Neural cell (in vitro differentiated cells): ENCODE results near the gene TCF4.

Source experiments
- EZH2 ChIP-seq: fragments of 200-600, 300-800 bp; shearing (Covaris generic), sonication (generic); IDR thresholded peaks from 2 replicates; pipeline ENCODE4 v1.6.1; 2014; ENCODE audit warnings: antibody characterized with exemption, low read length, borderline replicate concordance, mild to moderate bottlenecking; ENCODE audit not compliant: insufficient read depth, poor library complexity, severe bottlenecking
- MXI1 ChIP-seq: fragments of 450-650 bp; conservative IDR thresholded peaks from 2 replicates; pipeline ENCODE4 v1.6.1; 2014; ENCODE audit warnings: antibody characterized with exemption, mild to moderate bottlenecking; ENCODE audit not compliant: poor library complexity, severe bottlenecking
- POLR2AphosphoS5 ChIP-seq: IDR thresholded peaks from 2 replicates; pipeline ENCODE4 v1.6.1; 2012
- RAD21 ChIP-seq: fragments of 450-650 bp; conservative IDR thresholded peaks from 2 replicates; pipeline ENCODE4 v1.6.1; 2014; ENCODE audit warnings: antibody characterized with exemption, mild to moderate bottlenecking, moderate library complexity
- REST ChIP-seq: IDR thresholded peaks from 2 replicates; pipeline ENCODE4 v1.6.1; 2012; ENCODE audit warnings: borderline replicate concordance
- SMC3 ChIP-seq: fragments of 450-650 bp; conservative IDR thresholded peaks from 2 replicates; pipeline ENCODE4 v1.6.1; 2014; ENCODE audit warnings: antibody characterized with exemption, mild to moderate bottlenecking, moderate library complexity; ENCODE audit not compliant: poor library complexity
- TF ChIP-seq, protein P1 (sequence below): fragments of 450-650 bp; IDR thresholded peaks from 2 replicates; pipeline ENCODE4 v1.5.1; 2014; ENCODE audit warnings: antibody characterized with exemption, mild to moderate bottlenecking, moderate library complexity; ENCODE audit not compliant: poor library complexity, severe bottlenecking

DNA sequence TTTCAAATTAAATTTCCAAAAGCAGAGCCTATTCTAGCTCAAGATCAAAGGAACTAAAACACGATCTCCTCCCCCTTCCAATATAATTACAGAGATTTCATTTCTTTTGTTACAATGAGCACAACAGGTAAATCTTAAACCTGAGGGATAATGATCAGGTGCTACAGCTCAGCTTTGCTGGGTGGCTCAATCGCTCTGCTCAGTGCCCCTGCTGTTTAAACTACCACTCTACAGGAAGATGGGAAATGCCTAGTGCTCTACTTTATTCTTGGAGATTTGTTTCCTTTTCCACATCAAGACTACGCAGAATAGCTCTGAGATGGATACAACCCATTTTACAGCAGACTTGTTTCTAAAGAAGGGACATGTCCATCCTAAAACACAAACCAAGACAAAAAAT is 162.3 kb downstream of the TCF4 start:
- TF ChIP-seq EZH2 (no peak), REST (no peak), RAD21 (no peak), SMC3 (no peak), POLR2AphosphoS5 (no peak), MXI1 (no peak)
- TF ChIP-seq, protein P1, sequence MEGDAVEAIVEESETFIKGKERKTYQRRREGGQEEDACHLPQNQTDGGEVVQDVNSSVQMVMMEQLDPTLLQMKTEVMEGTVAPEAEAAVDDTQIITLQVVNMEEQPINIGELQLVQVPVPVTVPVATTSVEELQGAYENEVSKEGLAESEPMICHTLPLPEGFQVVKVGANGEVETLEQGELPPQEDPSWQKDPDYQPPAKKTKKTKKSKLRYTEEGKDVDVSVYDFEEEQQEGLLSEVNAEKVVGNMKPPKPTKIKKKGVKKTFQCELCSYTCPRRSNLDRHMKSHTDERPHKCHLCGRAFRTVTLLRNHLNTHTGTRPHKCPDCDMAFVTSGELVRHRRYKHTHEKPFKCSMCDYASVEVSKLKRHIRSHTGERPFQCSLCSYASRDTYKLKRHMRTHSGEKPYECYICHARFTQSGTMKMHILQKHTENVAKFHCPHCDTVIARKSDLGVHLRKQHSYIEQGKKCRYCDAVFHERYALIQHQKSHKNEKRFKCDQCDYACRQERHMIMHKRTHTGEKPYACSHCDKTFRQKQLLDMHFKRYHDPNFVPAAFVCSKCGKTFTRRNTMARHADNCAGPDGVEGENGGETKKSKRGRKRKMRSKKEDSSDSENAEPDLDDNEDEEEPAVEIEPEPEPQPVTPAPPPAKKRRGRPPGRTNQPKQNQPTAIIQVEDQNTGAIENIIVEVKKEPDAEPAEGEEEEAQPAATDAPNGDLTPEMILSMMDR: no peak
